PC-3 (cell line): ENCODE measurements around the gene MED14. TPM values are rescaled to one million over a fixed set of nuclear protein-coding genes. Genes with fewer than 3 reads are reported as not detected.

Source experiments
- ATAC-seq: fragments of 200-7000 bp; cut with Tn5 transposase; 2 replicates; pipeline ENCODE4 v1.9.1; 2020; ENCODE audit warnings: mild to moderate bottlenecking, moderate library complexity
- BruUV-seq: library from RNA; stranded (reverse); fragments of 400-500 nt; replicated peaks from 2 replicates; lab custom pipeline; 2021; lab: Mats Ljungman, UMichigan
- CTCF ChIA-PET: fragments of 300-600 bp; sonication (Branson Sonifier 250); formaldehyde crosslinking; loops from one replicate; lab custom pipeline; 2022; ENCODE audit warnings: antibody characterized with exemption; lab: Charles Lee
- POLR2A ChIA-PET: fragments of 300-600 bp; sonication (Branson Sonifier 250); formaldehyde crosslinking; loops from one replicate; lab custom pipeline; 2022; ENCODE audit warnings: antibody characterized with exemption; ENCODE audit not compliant: unreplicated experiment; lab: Charles Lee
- DNase-seq: peaks from one replicate; pipeline ENCODE4 v3.0.0-alpha.2; 2015
- H2AFZ ChIP-seq: fragments of 300-600 bp; sonication (generic); 2 replicates; pipeline ENCODE4 v1.6.0; 2016; ENCODE audit warnings: antibody characterized with exemption, low read length
- H3F3A ChIP-seq: fragments of 300-600 bp; sonication (generic); one replicate; pipeline ENCODE4 v1.6.0; 2017; ENCODE audit warnings: antibody characterized with exemption, low read length, control low read depth, mild to moderate bottlenecking; ENCODE audit not compliant: unreplicated experiment
- H3K27ac ChIP-seq: fragments of 300-600 bp; sonication (generic); 2 replicates; pipeline ENCODE4 v1.5.1; 2016; ENCODE audit warnings: mild to moderate bottlenecking, low read length
- H3K27me3 ChIP-seq: fragments of 300-600 bp; sonication (generic); 2 replicates; pipeline ENCODE4 v1.6.1; 2016; ENCODE audit warnings: low read length, mixed read lengths
- H3K36me3 ChIP-seq: fragments of 300-600 bp; sonication (generic); 2 replicates; pipeline ENCODE4 v1.6.1; 2016; ENCODE audit warnings: low read depth, mixed run types, low read length, mixed read lengths
- H3K4me1 ChIP-seq: fragments of 300-600 bp; sonication (generic); 2 replicates; pipeline ENCODE4 v1.5.1; 2016; ENCODE audit warnings: low read length; ENCODE audit not compliant: insufficient read depth
- H3K4me2 ChIP-seq: fragments of 300-600 bp; sonication (generic); 2 replicates; pipeline ENCODE4 v1.6.0; 2016; ENCODE audit warnings: low read length
- H3K4me3 ChIP-seq: fragments of 300-600 bp; sonication (generic); 2 replicates; pipeline ENCODE4 v1.5.1; 2016; ENCODE audit warnings: mild to moderate bottlenecking, low read length, mixed read lengths
- H3K79me2 ChIP-seq: fragments of 300-600 bp; sonication (generic); 2 replicates; pipeline ENCODE4 v1.6.1; 2017; ENCODE audit warnings: low read length, mixed read lengths
- H3K9ac ChIP-seq: fragments of 300-600 bp; sonication (generic); 2 replicates; pipeline ENCODE4 v1.6.0; 2016; ENCODE audit warnings: mild to moderate bottlenecking, low read length
- H3K9me2 ChIP-seq: fragments of 300-600 bp; sonication (generic); replicated peaks from 2 replicates; pipeline ENCODE4 v1.6.1; 2016; ENCODE audit warnings: mixed run types, low read length, mixed read lengths
- H3K9me3 ChIP-seq: fragments of 300-600 bp; sonication (generic); 2 replicates; pipeline ENCODE4 v1.6.1; 2016; ENCODE audit warnings: low read length, mixed read lengths
- H4K20me1 ChIP-seq: fragments of 300-600 bp; sonication (generic); 2 replicates; pipeline ENCODE4 v1.6.1; 2016; ENCODE audit warnings: low read length, mixed read lengths
- CTCF ChIP-seq: fragments of 300-600 bp; sonication (generic); conservative IDR thresholded peaks from 2 replicates; pipeline ENCODE4 v1.5.1; 2017; ENCODE audit warnings: antibody characterized with exemption, low read depth, mild to moderate bottlenecking, low read length
- EZH2 ChIP-seq: fragments of 300-600 bp; sonication (generic); IDR thresholded peaks from one replicate; pipeline ENCODE4 v1.6.1; 2017; ENCODE audit warnings: antibody characterized with exemption, mild to moderate bottlenecking, low read length; ENCODE audit not compliant: unreplicated experiment
- EZH2phosphoT487 ChIP-seq: fragments of 300-600 bp; sonication (generic); IDR thresholded peaks from 2 replicates; pipeline ENCODE4 v1.6.1; 2018; ENCODE audit warnings: mild to moderate bottlenecking, antibody characterized with exemption, low read length, borderline replicate concordance
- intact Hi-C: fragments of 100-400 bp; cut with micrococcal nuclease; formaldehyde crosslinking; loops from 2 replicates; pipeline ENCODE4 v1.9.0; 2023
- total RNA-seq: library from RNA; depleted of rRNA; stranded (reverse); fragments of >200 nt; gene quantifications from 2 replicates; pipeline ENCODE4 v1.2.3, GENCODE V29; 2014

The MED14 gene
- total RNA-seq, 1 experiment from 2014 or later: 44.7 TPM

DNA sequence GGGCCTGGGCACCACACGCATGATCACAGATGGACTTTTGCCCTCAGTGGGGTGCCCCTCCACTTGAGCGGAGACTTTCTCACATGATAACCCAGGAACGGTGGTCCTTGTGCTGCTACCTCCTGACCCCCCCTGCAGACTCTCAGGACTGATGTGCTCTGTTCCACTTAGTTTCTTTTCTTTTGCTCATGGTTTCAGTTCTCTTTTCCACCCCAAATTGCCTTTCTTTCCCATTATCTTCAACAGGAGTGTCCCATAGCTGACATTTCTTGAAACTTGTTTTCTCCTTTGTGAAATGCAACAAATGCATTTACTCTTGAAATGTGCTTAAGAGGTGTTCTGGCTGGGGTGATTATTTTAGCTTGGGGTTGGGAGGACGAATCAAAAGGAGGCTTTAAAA is 103.1 kb downstream of the MED14 start:
- no peaks in the 10 kb centered on the region for H3K27me3 ChIP-seq
- POLR2A ChIA-PET: no interaction called here
- H3K79me2 ChIP-seq: no peaks in the 10 kb centered on the region
- H4K20me1 ChIP-seq: no peaks in the 10 kb centered on the region
- no peaks in the 10 kb centered on the region for H3K4me1 ChIP-seq
- H3K27ac ChIP-seq: no peak overlapping the region
- intact Hi-C loops: no loop called here
- H3K4me3 ChIP-seq: no peak overlapping the region
- no TSS peak for BruUV-seq
- H3K9me3 ChIP-seq: no peaks in the 10 kb centered on the region
- no peak overlapping the region for H3K9ac ChIP-seq
- no peaks in the 10 kb centered on the region for H3F3A ChIP-seq
- ATAC-seq (no peak), DNase-seq (no peak)
- CTCF ChIA-PET: no interaction called here
- no peak for TF ChIP-seq EZH2phosphoT487
- TF ChIP-seq CTCF: no peak
- no peak for TF ChIP-seq EZH2
- no peak overlapping the region for H3K4me2 ChIP-seq
- H3K36me3 ChIP-seq: peaks cover 55% of the 10 kb centered on the region
- H3K9me2 ChIP-seq: no peaks in the 10 kb centered on the region
- H2AFZ ChIP-seq: no peak overlapping the region

- H3K9me2 ChIP-seq: no peaks in the 10 kb centered on the region
- peaks cover 27% of the 10 kb centered on the region for H3K36me3 ChIP-seq
- DNase-seq (no peak), ATAC-seq (no peak)
- H3K27me3 ChIP-seq: no peaks in the 10 kb centered on the region
- no peak overlapping the region for H3K4me3 ChIP-seq
- no peak overlapping the region for H3K4me2 ChIP-seq
- no peaks in the 10 kb centered on the region for H3K4me1 ChIP-seq
- BruUV-seq: no TSS peak
- H3K27ac ChIP-seq: no peak overlapping the region
- CTCF ChIA-PET: no interaction called here
- H2AFZ ChIP-seq: no peak overlapping the region
- H4K20me1 ChIP-seq: no peaks in the 10 kb centered on the region
- TF ChIP-seq EZH2phosphoT487 (no peak), CTCF (no peak), EZH2 (no peak)
- intact Hi-C loops: no loop called here
- no peak overlapping the region for H3K9ac ChIP-seq
- H3K79me2 ChIP-seq: no peaks in the 10 kb centered on the region
- H3K9me3 ChIP-seq: no peaks in the 10 kb centered on the region
- POLR2A ChIA-PET: no interaction called here
- no peaks in the 10 kb centered on the region for H3F3A ChIP-seq
Observed at GRCh38 chrX:40628506-40628905, 106.8 kb downstream of the MED14 start.

DNA sequence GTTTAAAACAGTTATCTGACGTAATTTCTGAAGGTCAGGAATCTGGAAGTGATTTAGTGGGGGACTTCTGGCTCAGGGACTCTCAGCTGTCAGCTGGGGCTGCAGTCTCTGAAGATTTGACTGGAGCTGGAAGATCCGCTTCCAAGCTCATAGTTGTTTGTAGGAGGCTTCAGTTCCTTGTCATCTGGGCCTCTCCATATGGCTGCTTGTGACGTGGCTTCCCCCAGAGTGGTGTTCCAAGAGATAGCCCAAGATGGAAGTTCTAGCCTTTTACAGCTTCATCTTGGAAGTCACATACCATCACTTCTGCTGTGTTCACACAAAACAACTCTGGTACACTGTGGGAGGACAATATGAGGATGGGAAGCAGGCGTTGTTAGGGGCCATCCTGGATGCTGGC is 110.0 kb downstream of the MED14 start:
- intact Hi-C loops: no loop called here
- no peaks in the 10 kb centered on the region for H3K27me3 ChIP-seq
- no peaks in the 10 kb centered on the region for H3K9me3 ChIP-seq
- ChIA-PET CTCF (no interaction called here), POLR2A (interaction anchor here (0.6 kb wide), 1 partner anchor 8 kb away, joined by 4 read pairs; no protein-coding TSS in a partner anchor)
- TF ChIP-seq EZH2: no peak
- no peak for TF ChIP-seq CTCF
- TF ChIP-seq EZH2phosphoT487: no peak
- peaks cover 21% of the 10 kb centered on the region for H3K36me3 ChIP-seq
- no peaks in the 10 kb centered on the region for H3K9me2 ChIP-seq
- no peak overlapping the region for H3K9ac ChIP-seq
- no peaks in the 10 kb centered on the region for H3F3A ChIP-seq
- no peaks in the 10 kb centered on the region for H3K4me1 ChIP-seq
- H3K27ac ChIP-seq: no peak overlapping the region
- DNase-seq (no peak), ATAC-seq (no peak)
- BruUV-seq: no TSS peak
- no peaks in the 10 kb centered on the region for H4K20me1 ChIP-seq
- H3K4me2 ChIP-seq: no peak overlapping the region
- H3K4me3 ChIP-seq: no peak overlapping the region
- H3K79me2 ChIP-seq: no peaks in the 10 kb centered on the region
- H2AFZ ChIP-seq: no peak overlapping the region
